Stimulated activated effector memory CD8-positive, alpha-beta T cell treated with anti-CD3 and anti-CD28 coated beads, Interleukin-12 subunit alpha, Interleukin-12 subunit beta, amount 100 ng/mL, for 72 hours (primary cell): ENCODE measurements around the gene LHFPL3.

Experiments
- ATAC-seq: fragments of 150-1000 bp; cut with Tn5 transposase; 2 replicates; pipeline ENCODE4 v1.10.0; 2021
- DNase-seq, 2 donors: peaks; one replicate each; pipeline ENCODE4 v3.0.0; 2021 to 2022; ENCODE audit warnings: low spot score in 2 of 2
- H3K27ac Mint-ChIP-seq: one replicate; pipeline ENCODE4 v1.8.0; 2022; ENCODE audit warnings: mild to moderate bottlenecking, mixed read lengths
- H3K36me3 Mint-ChIP-seq: one replicate; pipeline ENCODE4 v1.8.0; 2022; ENCODE audit warnings: mild to moderate bottlenecking, mixed read lengths
- H3K4me1 Mint-ChIP-seq: one replicate; pipeline ENCODE4 v1.8.0; 2022; ENCODE audit warnings: mixed read lengths
- H3K4me3 Mint-ChIP-seq: one replicate; pipeline ENCODE4 v1.8.0; 2022; ENCODE audit warnings: mild to moderate bottlenecking, mixed read lengths
- H3K9me3 Mint-ChIP-seq: one replicate; pipeline ENCODE4 v1.8.0; 2022; ENCODE audit warnings: mixed read lengths

The LHFPL3 gene

GRCh38 chr7:104825099-104825498 is 496.7 kb downstream of the LHFPL3 start:
- no peaks in the 10 kb centered on the region for H3K36me3 Mint-ChIP-seq
- no peaks in the 10 kb centered on the region for H3K9me3 Mint-ChIP-seq
- peak; percentile 6 for ATAC-seq
- no peak for DNase-seq
- H3K4me3 Mint-ChIP-seq, result no peak overlapping the region
- H3K4me1 Mint-ChIP-seq, result no peaks in the 10 kb centered on the region
- H3K27ac Mint-ChIP-seq, result no peak overlapping the region

GRCh38 chr7:104826135-104826534 is 497.7 kb downstream of the LHFPL3 start:
- Mint-ChIP-seq H3K4me3 (no peak overlapping the region), H3K4me1 (no peaks in the 10 kb centered on the region), H3K27ac (no peak overlapping the region), H3K36me3 (no peaks in the 10 kb centered on the region), H3K9me3 (no peaks in the 10 kb centered on the region)
- DNase-seq (no peak), ATAC-seq (peak; percentile 27)

- no peak overlapping the region for H3K27ac Mint-ChIP-seq
- no peak for DNase-seq
- no peak overlapping the region for H3K4me3 Mint-ChIP-seq
- H3K4me1 Mint-ChIP-seq, result no peaks in the 10 kb centered on the region
- H3K9me3 Mint-ChIP-seq, result no peaks in the 10 kb centered on the region
- ATAC-seq, result no peak
- H3K36me3 Mint-ChIP-seq, result no peaks in the 10 kb centered on the region
Measured at GRCh38 chr7:104836976-104837375, 508.6 kb downstream of the LHFPL3 start.

- Mint-ChIP-seq H3K9me3 (no peaks in the 10 kb centered on the region), H3K4me3 (no peak overlapping the region), H3K4me1 (no peaks in the 10 kb centered on the region), H3K27ac (no peak overlapping the region), H3K36me3 (no peaks in the 10 kb centered on the region)
- ATAC-seq, result no peak
- DNase-seq, result no peak
Measured at GRCh38 chr7:104838537-104839299, 510.3 kb downstream of the LHFPL3 start.

GRCh38 chr7:104839842-104840241 is 511.4 kb downstream of the LHFPL3 start:
- H3K4me1 Mint-ChIP-seq, result no peaks in the 10 kb centered on the region
- H3K27ac Mint-ChIP-seq, result no peak overlapping the region
- no peak overlapping the region for H3K4me3 Mint-ChIP-seq
- ATAC-seq (no peak), DNase-seq (no peak)
- H3K36me3 Mint-ChIP-seq, result no peaks in the 10 kb centered on the region
- H3K9me3 Mint-ChIP-seq, result no peaks in the 10 kb centered on the region

- H3K27ac Mint-ChIP-seq, result no peak overlapping the region
- no peak overlapping the region for H3K4me3 Mint-ChIP-seq
- no peaks in the 10 kb centered on the region for H3K4me1 Mint-ChIP-seq
- ATAC-seq, result no peak
- no peaks in the 10 kb centered on the region for H3K36me3 Mint-ChIP-seq
- no peaks in the 10 kb centered on the region for H3K9me3 Mint-ChIP-seq
- DNase-seq, result no peak
Measured at GRCh38 chr7:104841798-104842197, 513.4 kb downstream of the LHFPL3 start.

GRCh38 chr7:104843198-104843597 is 514.8 kb downstream of the LHFPL3 start:
- H3K36me3 Mint-ChIP-seq, result no peaks in the 10 kb centered on the region
- H3K4me3 Mint-ChIP-seq, result no peak overlapping the region
- no peak for ATAC-seq
- no peak overlapping the region for H3K27ac Mint-ChIP-seq
- H3K4me1 Mint-ChIP-seq, result no peaks in the 10 kb centered on the region
- no peaks in the 10 kb centered on the region for H3K9me3 Mint-ChIP-seq
- DNase-seq, result no peak

- no peak overlapping the region for H3K27ac Mint-ChIP-seq
- no peaks in the 10 kb centered on the region for H3K9me3 Mint-ChIP-seq
- H3K4me1 Mint-ChIP-seq, result no peaks in the 10 kb centered on the region
- no peak overlapping the region for H3K4me3 Mint-ChIP-seq
- no peak for ATAC-seq
- no peaks in the 10 kb centered on the region for H3K36me3 Mint-ChIP-seq
- no peak for DNase-seq
Measured at GRCh38 chr7:104845557-104845956, 517.2 kb downstream of the LHFPL3 start.

GRCh38 chr7:104846731-104847130 is 518.3 kb downstream of the LHFPL3 start:
- Mint-ChIP-seq H3K4me1 (no peaks in the 10 kb centered on the region), H3K27ac (no peak overlapping the region), H3K36me3 (no peaks in the 10 kb centered on the region), H3K4me3 (no peak overlapping the region), H3K9me3 (no peaks in the 10 kb centered on the region)
- no peak for ATAC-seq
- no peak for DNase-seq

- H3K36me3 Mint-ChIP-seq, result no peaks in the 10 kb centered on the region
- no peaks in the 10 kb centered on the region for H3K4me1 Mint-ChIP-seq
- DNase-seq (peak; percentile 50 to 75), ATAC-seq (peak; percentile 31)
- H3K4me3 Mint-ChIP-seq, result no peak overlapping the region
- no peak overlapping the region for H3K27ac Mint-ChIP-seq
- H3K9me3 Mint-ChIP-seq, result no peaks in the 10 kb centered on the region
Measured at GRCh38 chr7:104848138-104848990, 520.0 kb downstream of the LHFPL3 start.

GRCh38 chr7:104850374-104850773 is 522.0 kb downstream of the LHFPL3 start:
- ATAC-seq (no peak), DNase-seq (no peak)
- H3K36me3 Mint-ChIP-seq, result no peaks in the 10 kb centered on the region
- no peaks in the 10 kb centered on the region for H3K4me1 Mint-ChIP-seq
- H3K27ac Mint-ChIP-seq, result no peak overlapping the region
- H3K9me3 Mint-ChIP-seq, result no peaks in the 10 kb centered on the region
- H3K4me3 Mint-ChIP-seq, result no peak overlapping the region

GRCh38 chr7:104851268-104851667 is 522.9 kb downstream of the LHFPL3 start:
- Mint-ChIP-seq H3K36me3 (no peaks in the 10 kb centered on the region), H3K4me1 (no peaks in the 10 kb centered on the region)

GRCh38 chr7:104852386-104852785 is 524.0 kb downstream of the LHFPL3 start:
- H3K36me3 Mint-ChIP-seq, result no peaks in the 10 kb centered on the region
- no peak overlapping the region for H3K27ac Mint-ChIP-seq
- ATAC-seq (no peak), DNase-seq (no peak)
- peaks cover under 1% of the 10 kb centered on the region for H3K4me1 Mint-ChIP-seq
- H3K4me3 Mint-ChIP-seq, result no peak overlapping the region
- H3K9me3 Mint-ChIP-seq, result no peaks in the 10 kb centered on the region

More at GRCh38 chr7:104851268-104851667, 522.9 kb downstream of the LHFPL3 start:
- Mint-ChIP-seq H3K4me3 (no peak overlapping the region), H3K9me3 (no peaks in the 10 kb centered on the region), H3K27ac (no peak overlapping the region)
- DNase-seq, result no peak
- no peak for ATAC-seq

GRCh38 chr7:104855861-104856260 is 527.5 kb downstream of the LHFPL3 start:
- no peak for DNase-seq
- no peaks in the 10 kb centered on the region for H3K9me3 Mint-ChIP-seq
- H3K27ac Mint-ChIP-seq, result no peak overlapping the region
- no peak for ATAC-seq
- H3K4me3 Mint-ChIP-seq, result no peak overlapping the region
- H3K4me1 Mint-ChIP-seq, result peaks cover 14% of the 10 kb centered on the region
- H3K36me3 Mint-ChIP-seq, result no peaks in the 10 kb centered on the region

- Mint-ChIP-seq H3K4me3 (no peak overlapping the region), H3K36me3 (no peaks in the 10 kb centered on the region), H3K27ac (peak overlapping the region; percentile 27), H3K9me3 (no peaks in the 10 kb centered on the region), H3K4me1 (peaks cover 14% of the 10 kb centered on the region)
- ATAC-seq (peak; percentile 51), DNase-seq (no peak)
Measured at GRCh38 chr7:104857458-104858425, 529.3 kb downstream of the LHFPL3 start.
